GM19372 (cell line): ENCODE data around the gene DIRAS3.
"Not testable (repeated sequence)": the region's sequence is repeated elsewhere in the genome, so short reads cannot be mapped to it uniquely, and the experiment has no call there.

Experiments used
- ATAC-seq: cut with Tn5 transposase; IDR thresholded peaks from one replicate; pipeline ENCODE4 v1.9.1; 2021; ENCODE audit warnings: mild to moderate bottlenecking, low read depth, moderate library complexity; ENCODE audit not compliant: unreplicated experiment

The DIRAS3 gene

GRCh38 chr1:68028566-68028965, 21.9 kb downstream of the DIRAS3 start:
- no peak for ATAC-seq

GRCh38 chr1:68024635-68025338, 25.6 kb downstream of the DIRAS3 start:
- no peak for ATAC-seq

GRCh38 chr1:68016381-68016780, 34.0 kb downstream of the DIRAS3 start:
- ATAC-seq, result no peak

GRCh38 chr1:68015971-68016370, 34.5 kb downstream of the DIRAS3 start:
- no peak for ATAC-seq

GRCh38 chr1:68015369-68015768, 35.1 kb downstream of the DIRAS3 start:
- ATAC-seq, result no peak

- ATAC-seq, result no peak
Measured at GRCh38 chr1:68013351-68013750, 37.1 kb downstream of the DIRAS3 start.

- no peak for ATAC-seq
Measured at GRCh38 chr1:68011657-68012375, 38.6 kb downstream of the DIRAS3 start.

- ATAC-seq, result no peak
Measured at GRCh38 chr1:68010543-68010942, 39.9 kb downstream of the DIRAS3 start.

GRCh38 chr1:68010090-68010489, 40.3 kb downstream of the DIRAS3 start:
- ATAC-seq, result no peak

GRCh38 chr1:68003626-68004025, 46.8 kb downstream of the DIRAS3 start:
- ATAC-seq, result not testable (repeated sequence)

- no peak for ATAC-seq
Measured at GRCh38 chr1:68000191-68000590, 50.2 kb downstream of the DIRAS3 start.

GRCh38 chr1:67997746-67998145, 52.7 kb downstream of the DIRAS3 start:
- ATAC-seq, result no peak
